NOMO-1 treated with DMSO at 0.1 percent for 48 hours (cell line): Measurements from ENCODE around the gene NEB.
A peak's percentile ranks its signal among the peaks of the same experiment; 100 is the strongest.

ENCODE experiments used
- DNase-seq: peaks from one replicate; lab custom pipeline; 2025; ENCODE audit not compliant: unreplicated experiment; lab: John Stamatoyannopoulos, UW

The NEB gene

GRCh38 chr2:151733771-151734672, at the start of gene NEB:
NEB (minus strand) TSS chr2:151734476; CDS start chr2:151733156, 1,320 bp downstream.
- DNase-seq: no peak

- DNase-seq: no peak
Measured at GRCh38 chr2:151783133-151783520, 48.9 kb upstream of the NEB start.

GRCh38 chr2:151782378-151783132, 48.3 kb upstream of the NEB start:
- peak; percentile 49 for DNase-seq

- no peak for DNase-seq
Measured at GRCh38 chr2:151781642-151782041, 47.4 kb upstream of the NEB start.

GRCh38 chr2:151780938-151781337, 46.7 kb upstream of the NEB start:
- no peak for DNase-seq

- no peak for DNase-seq
Measured at GRCh38 chr2:151777935-151778334, 43.7 kb upstream of the NEB start.

- no peak for DNase-seq
Measured at GRCh38 chr2:151777487-151777886, 43.2 kb upstream of the NEB start.

- no peak for DNase-seq
Measured at GRCh38 chr2:151776367-151776766, 42.1 kb upstream of the NEB start.

GRCh38 chr2:151775057-151775740, 40.9 kb upstream of the NEB start:
- no peak for DNase-seq

- DNase-seq: no peak
Measured at GRCh38 chr2:151774506-151774905, 40.2 kb upstream of the NEB start.

GRCh38 chr2:151771599-151772358, 37.5 kb upstream of the NEB start:
- DNase-seq: no peak

- DNase-seq: no peak
Measured at GRCh38 chr2:151770995-151771394, 36.7 kb upstream of the NEB start.

GRCh38 chr2:151769606-151770005, 35.3 kb upstream of the NEB start:
- no peak for DNase-seq

GRCh38 chr2:151767536-151767935, 33.3 kb upstream of the NEB start:
- DNase-seq: no peak

- no peak for DNase-seq
Measured at GRCh38 chr2:151766437-151767153, 32.3 kb upstream of the NEB start.

GRCh38 chr2:151765760-151766410, 31.6 kb upstream of the NEB start:
- no peak for DNase-seq

- DNase-seq: no peak
Measured at GRCh38 chr2:151762694-151763093, 28.4 kb upstream of the NEB start.

- no peak for DNase-seq
Measured at GRCh38 chr2:151761687-151762086, 27.4 kb upstream of the NEB start.

- no peak for DNase-seq
Measured at GRCh38 chr2:151761193-151761592, 26.9 kb upstream of the NEB start.
